Panc1 (cell line): ENCODE results near the gene FLOT2. TPM values are rescaled to one million over a fixed set of nuclear protein-coding genes. Genes with fewer than 3 reads are reported as not detected.
"Not testable (repeated sequence)": the region's sequence is repeated elsewhere in the genome, so short reads cannot be mapped to it uniquely, and the experiment has no call there.

Experiments
- ATAC-seq: fragments of 200-7000 bp; cut with Tn5 transposase; 2 replicates; pipeline ENCODE4 v1.9.1; 2020; ENCODE audit warnings: mild to moderate bottlenecking, moderate library complexity
- BruUV-seq: library from RNA; stranded (reverse); fragments of 400-500 nt; replicated peaks from 2 replicates; lab custom pipeline; 2021; lab: Mats Ljungman, UMichigan
- CTCF ChIA-PET: fragments of 300-600 bp; sonication (Branson Sonifier 250); formaldehyde crosslinking; loops from one replicate; lab custom pipeline; 2022; ENCODE audit warnings: antibody characterized with exemption; lab: Charles Lee
- POLR2A ChIA-PET: fragments of 300-600 bp; sonication (Branson Sonifier 250); formaldehyde crosslinking; loops from one replicate; lab custom pipeline; 2022; ENCODE audit warnings: antibody characterized with exemption; lab: Charles Lee
- DNase-seq: peaks from one replicate; pipeline ENCODE4 v3.0.0-alpha.2; 2010; ENCODE audit warnings: low read depth, low spot score
- H3K27ac ChIP-seq: 2 replicates; pipeline ENCODE4 v1.5.1; 2011; ENCODE audit warnings: mild to moderate bottlenecking, low read length, inconsistent platforms
- H3K27me3 ChIP-seq: fragments of 200-500 bp; sonication (Bioruptor generic); 2 replicates; pipeline ENCODE4 v1.6.0; 2014; ENCODE audit warnings: low read length, inconsistent platforms; ENCODE audit not compliant: control insufficient read depth, insufficient read depth
- H3K36me3 ChIP-seq: fragments of 200-500 bp; sonication (Bioruptor generic); 2 replicates; pipeline ENCODE4 v1.5.1; 2014; ENCODE audit warnings: inconsistent platforms, mild to moderate bottlenecking, low read length, moderate library complexity; ENCODE audit not compliant: control insufficient read depth, insufficient read depth
- H3K4me1 ChIP-seq: 2 replicates; pipeline ENCODE4 v1.5.1; 2011; ENCODE audit warnings: inconsistent platforms, mild to moderate bottlenecking, low read length, moderate library complexity; ENCODE audit not compliant: control insufficient read depth, insufficient read depth
- H3K4me3 ChIP-seq, 2 experiments: 2 replicates each; pipeline ENCODE4 v1.5.1; 2011 to 2012; ENCODE audit warnings: low read depth in 2 of 2, low read length in 2 of 2, mild to moderate bottlenecking in 2 of 2, inconsistent platforms in 1 of 2, moderate library complexity in 1 of 2
- H3K9me3 ChIP-seq: fragments of 200-500 bp; sonication (Bioruptor generic); 2 replicates; pipeline ENCODE4 v1.5.1; 2014; ENCODE audit warnings: low read depth, mild to moderate bottlenecking, inconsistent platforms, low read length, moderate library complexity; ENCODE audit not compliant: control insufficient read depth, insufficient read depth
- CTCF ChIP-seq: fragments of 450-650 bp; IDR thresholded peaks from 2 replicates; pipeline ENCODE4 v1.5.1; 2017; ENCODE audit warnings: mild to moderate bottlenecking
- POLR2AphosphoS5 ChIP-seq: IDR thresholded peaks from 2 replicates; pipeline ENCODE4 v1.6.1; 2012; ENCODE audit warnings: mild to moderate bottlenecking, low read depth, low read length, moderate library complexity
- REST ChIP-seq, 2 experiments: IDR thresholded peaks; 2 replicates each; pipeline ENCODE4 v1.6.1; 2011 to 2012; ENCODE audit warnings: low read depth in 2 of 2, control low read depth in 1 of 2, low read length in 1 of 2, mild to moderate bottlenecking in 1 of 2, moderate library complexity in 1 of 2; ENCODE audit not compliant: insufficient read depth in 1 of 2
- SIN3A ChIP-seq: IDR thresholded peaks from 2 replicates; pipeline ENCODE4 v1.6.1; 2012; ENCODE audit warnings: low read depth, mild to moderate bottlenecking, low read length, moderate library complexity, borderline replicate concordance; ENCODE audit not compliant: insufficient read depth
- TCF7L2 ChIP-seq: IDR thresholded peaks from 2 replicates; pipeline ENCODE4 v1.6.1; 2011; ENCODE audit warnings: mild to moderate bottlenecking, low read depth, low read length, inconsistent platforms
- in situ Hi-C: cut with HindIII; loops from 2 replicates; pipeline ENCODE4 v1.10.0; 2016; ENCODE audit warnings: low sequenced_read_pairs, low pct_unique_long_range_greater_than_20kb
- intact Hi-C: fragments of 100-400 bp; cut with micrococcal nuclease; formaldehyde crosslinking; loops from one replicate; pipeline ENCODE4 v1.10.0; 2022; ENCODE audit not compliant: unreplicated experiment
- total RNA-seq: library from RNA; stranded (reverse); gene quantifications from one replicate; pipeline ENCODE4 v1.2.1, GENCODE V29; 2021; ENCODE audit not compliant: unreplicated experiment

Gene FLOT2
- total RNA-seq, 1 experiment from 2014 or later, result 110 TPM

GRCh38 chr17:28841901-28842281 is 55.6 kb downstream of the FLOT2 start:
- ChIA-PET CTCF (interaction anchor here (0.9 to 1.2 kb wide), 4 partner anchors 13 to 115 kb away, joined by 3 to 5 read pairs (median 4); no protein-coding TSS in a partner anchor), POLR2A (interaction anchor here (0.5 to 1.2 kb wide), 3 partner anchors 8 to 28 kb away, joined by 3 to 7 read pairs (median 7); no protein-coding TSS in a partner anchor)
- H3K27me3 ChIP-seq, result no peaks in the 10 kb centered on the region
- intact Hi-C loops (loop anchor here (10.0 kb wide), 1 partner anchor 63 kb away; the partner anchor contains the start of gene DHRS13), in situ Hi-C loops (no loop called here)
- H3K4me3 ChIP-seq, result peak overlapping the region; percentile 82 to 85
- no peaks in the 10 kb centered on the region; the same call in 1 of the 2 replicates for H3K36me3 ChIP-seq
- H3K9me3 ChIP-seq, result no peaks in the 10 kb centered on the region
- TF ChIP-seq POLR2AphosphoS5 (no peak), TCF7L2 (no peak)
- H3K4me1 ChIP-seq, result peaks cover 5% of the 10 kb centered on the region; the same call in 1 of the 2 replicates
- ATAC-seq (peak; percentile 17; the same call in 1 of the 2 replicates), DNase-seq (no peak)
- TSS peak; percentile 96 for BruUV-seq
- H3K27ac ChIP-seq, result peak overlapping the region; percentile 96

DNA sequence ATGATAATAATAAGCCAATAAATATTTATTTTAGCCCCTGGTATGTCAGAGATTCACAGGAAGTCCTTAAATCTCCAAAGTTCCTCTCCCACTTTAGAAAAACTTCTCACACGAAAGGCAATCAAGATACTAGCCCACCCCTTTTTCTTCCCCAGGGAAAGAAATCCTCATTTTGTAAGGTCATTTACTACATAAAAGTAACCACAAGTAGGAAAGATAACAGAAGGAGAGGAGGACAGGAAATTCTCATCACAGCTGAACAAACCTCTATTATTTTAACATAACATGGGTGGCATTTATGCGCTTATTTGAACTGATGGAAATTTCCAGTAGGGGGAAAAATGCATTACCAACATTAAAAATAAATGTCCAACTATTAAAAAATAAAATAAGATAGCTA is 58.3 kb downstream of the FLOT2 start:
- peaks cover 5% of the 10 kb centered on the region; the same call in 1 of the 2 replicates for H3K4me1 ChIP-seq
- ChIA-PET CTCF (no interaction called here), POLR2A (no interaction called here)
- TF ChIP-seq SIN3A (no peak), POLR2AphosphoS5 (no peak), REST (IDR thresholded peaks at IDR 0.05; ENCODE audit: insufficient read depth in 1 of 2, low read depth in 2 of 2, low read length in 1 of 2) (no peak), CTCF (no peak), TCF7L2 (no peak)
- H3K27me3 ChIP-seq, result no peaks in the 10 kb centered on the region
- no peaks in the 10 kb centered on the region for H3K9me3 ChIP-seq
- H3K36me3 ChIP-seq, result no peaks in the 10 kb centered on the region; the same call in 1 of the 2 replicates
- ATAC-seq (no peak), DNase-seq (no peak)
- H3K4me3 ChIP-seq, result no peak overlapping the region
- in situ Hi-C loops, result no loop called here
- no TSS peak for BruUV-seq
- intact Hi-C loops, result no loop called here
- no peak overlapping the region for H3K27ac ChIP-seq

- CTCF ChIA-PET, H3K27ac ChIP-seq, H3K36me3 ChIP-seq, BruUV-seq, in situ Hi-C loops, H3K4me1 ChIP-seq, intact Hi-C loops, ATAC-seq, POLR2A ChIA-PET, H3K9me3 ChIP-seq, DNase-seq, H3K27me3 ChIP-seq, H3K4me3 ChIP-seq: not testable (repeated sequence)
These were observed 61.0 kb downstream of the FLOT2 start for GRCh38 chr17:28836541-28836940.
